Stimulated activated naive CD8-positive, alpha-beta T cell treated with anti-CD3 and anti-CD28 coated beads, Interleukin-15, Interleukin-2, amounts not matched to agents 100 ng/mL and 50 ng/mL, for 24 hours (primary cell): ENCODE data around the gene OSBP.
A peak's percentile ranks its signal among the peaks of the same experiment; 100 is the strongest.

ENCODE experiments used
- H3K27ac Mint-ChIP-seq: one replicate; pipeline ENCODE4 v1.8.0; 2021; ENCODE audit warnings: mild to moderate bottlenecking, mixed read lengths
- H3K27me3 Mint-ChIP-seq: one replicate; pipeline ENCODE4 v1.8.0; 2021; ENCODE audit warnings: mixed read lengths
- H3K36me3 Mint-ChIP-seq: one replicate; pipeline ENCODE4 v1.8.0; 2021; ENCODE audit warnings: low read depth, mixed read lengths
- H3K4me1 Mint-ChIP-seq: one replicate; pipeline ENCODE4 v1.8.0; 2021; ENCODE audit warnings: low read depth, mixed read lengths
- H3K4me3 Mint-ChIP-seq: one replicate; pipeline ENCODE4 v1.8.0; 2021; ENCODE audit warnings: mild to moderate bottlenecking, mixed read lengths
- H3K9me3 Mint-ChIP-seq: one replicate; pipeline ENCODE4 v1.8.0; 2021; ENCODE audit warnings: mixed read lengths

OSBP gene

GRCh38 chr11:59575505-59575904 is 40.1 kb downstream of the OSBP start:
- no peak overlapping the region for H3K27ac Mint-ChIP-seq
- peaks cover 63% of the 10 kb centered on the region for H3K36me3 Mint-ChIP-seq

DNA sequence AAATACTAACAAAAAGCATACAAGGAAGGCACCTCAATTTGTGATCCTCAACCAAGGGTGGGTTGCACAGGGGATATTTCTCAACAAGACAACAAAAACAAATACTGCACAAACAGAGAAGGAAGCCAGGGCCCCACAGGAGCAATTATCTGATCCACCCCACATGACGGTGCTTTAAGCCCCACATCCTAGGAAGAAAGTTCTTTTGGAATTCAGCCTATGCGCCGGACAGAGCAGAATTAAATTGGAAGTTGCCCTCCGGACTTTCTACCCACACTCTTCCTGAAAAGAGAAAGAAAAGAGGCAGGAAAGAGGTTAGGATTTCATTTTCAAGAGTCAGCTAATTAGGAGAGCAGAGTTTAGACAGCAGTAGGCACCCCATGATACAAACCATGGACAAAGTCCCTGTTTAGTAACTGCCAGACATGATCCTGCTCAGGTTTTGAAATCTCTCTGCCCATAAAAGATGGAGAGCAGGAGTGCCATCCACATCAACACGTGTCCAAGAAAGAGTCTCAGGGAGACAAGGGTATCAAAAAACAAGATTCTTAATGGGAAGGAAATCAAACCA is 40.6 kb downstream of the OSBP start:
- Mint-ChIP-seq H3K27ac (no peak overlapping the region), H3K36me3 (peaks cover 58% of the 10 kb centered on the region), H3K4me1 (no peaks in the 10 kb centered on the region), H3K9me3 (no peaks in the 10 kb centered on the region), H3K4me3 (no peak overlapping the region), H3K27me3 (no peaks in the 10 kb centered on the region)

More at GRCh38 chr11:59575505-59575904, 40.1 kb downstream of the OSBP start:
- no peak overlapping the region for H3K4me3 Mint-ChIP-seq
- H3K4me1 Mint-ChIP-seq, result no peaks in the 10 kb centered on the region
- no peaks in the 10 kb centered on the region for H3K27me3 Mint-ChIP-seq
- no peaks in the 10 kb centered on the region for H3K9me3 Mint-ChIP-seq

DNA sequence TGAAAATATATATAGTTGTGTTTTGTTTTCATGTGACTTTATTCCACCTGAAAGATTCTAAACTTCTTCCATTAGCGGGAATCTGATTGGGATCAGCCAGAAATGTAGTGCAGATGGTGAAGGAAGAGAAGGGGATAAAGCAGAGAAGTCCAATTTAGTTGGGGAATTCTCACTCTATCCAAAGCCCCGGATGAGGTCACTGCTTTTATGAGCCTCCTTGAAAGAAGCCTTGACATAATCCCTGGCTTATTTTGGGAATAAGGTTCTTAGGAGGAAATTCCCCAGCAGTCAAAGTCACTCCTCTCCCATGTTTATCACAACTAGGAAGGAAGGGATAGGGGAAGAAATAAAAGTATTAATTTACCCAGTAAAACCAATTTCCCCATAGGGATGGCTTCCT is 41.1 kb downstream of the OSBP start:
- Mint-ChIP-seq H3K36me3 (peaks cover 53% of the 10 kb centered on the region), H3K4me3 (no peak overlapping the region), H3K27me3 (no peaks in the 10 kb centered on the region), H3K9me3 (no peaks in the 10 kb centered on the region), H3K4me1 (no peaks in the 10 kb centered on the region), H3K27ac (no peak overlapping the region)

GRCh38 chr11:59573216-59573615 is 42.4 kb downstream of the OSBP start:
- no peak overlapping the region for H3K4me3 Mint-ChIP-seq

GRCh38 chr11:59572091-59572490 is 43.5 kb downstream of the OSBP start:
- Mint-ChIP-seq H3K27me3 (no peaks in the 10 kb centered on the region), H3K27ac (no peak overlapping the region), H3K4me1 (no peaks in the 10 kb centered on the region), H3K9me3 (no peaks in the 10 kb centered on the region), H3K4me3 (no peak overlapping the region), H3K36me3 (peaks cover 32% of the 10 kb centered on the region)

More at GRCh38 chr11:59573216-59573615, 42.4 kb downstream of the OSBP start:
- peaks cover 42% of the 10 kb centered on the region for H3K36me3 Mint-ChIP-seq
- H3K27ac Mint-ChIP-seq, result no peak overlapping the region
- no peaks in the 10 kb centered on the region for H3K9me3 Mint-ChIP-seq
- no peaks in the 10 kb centered on the region for H3K4me1 Mint-ChIP-seq
- H3K27me3 Mint-ChIP-seq, result no peaks in the 10 kb centered on the region

DNA sequence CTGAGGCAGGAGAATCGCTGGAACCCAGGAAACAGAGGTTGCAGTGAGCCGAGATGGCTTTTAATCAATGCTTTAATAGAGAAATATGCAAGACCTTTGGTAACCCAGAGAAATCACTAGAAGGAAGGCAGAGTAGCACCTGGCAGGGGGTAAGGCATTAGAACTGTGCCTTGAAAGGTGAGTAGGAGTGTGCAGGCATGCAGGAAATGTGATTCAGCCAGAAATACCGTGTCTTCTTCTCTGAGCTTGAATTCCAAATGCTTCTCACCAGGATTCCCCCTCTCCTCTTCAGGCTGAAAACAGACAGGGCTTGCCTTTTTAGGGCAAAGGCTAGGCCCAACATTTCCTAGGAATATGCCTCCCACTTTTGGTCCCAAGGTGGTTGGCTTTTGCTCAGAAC is 53.3 kb downstream of the OSBP start:
- no peaks in the 10 kb centered on the region for H3K9me3 Mint-ChIP-seq
- no peak overlapping the region for H3K27ac Mint-ChIP-seq
- H3K4me1 Mint-ChIP-seq, result peaks cover 34% of the 10 kb centered on the region
- H3K36me3 Mint-ChIP-seq, result peaks cover 4% of the 10 kb centered on the region
- peaks cover 3% of the 10 kb centered on the region for H3K27me3 Mint-ChIP-seq
- no peak overlapping the region for H3K4me3 Mint-ChIP-seq

DNA sequence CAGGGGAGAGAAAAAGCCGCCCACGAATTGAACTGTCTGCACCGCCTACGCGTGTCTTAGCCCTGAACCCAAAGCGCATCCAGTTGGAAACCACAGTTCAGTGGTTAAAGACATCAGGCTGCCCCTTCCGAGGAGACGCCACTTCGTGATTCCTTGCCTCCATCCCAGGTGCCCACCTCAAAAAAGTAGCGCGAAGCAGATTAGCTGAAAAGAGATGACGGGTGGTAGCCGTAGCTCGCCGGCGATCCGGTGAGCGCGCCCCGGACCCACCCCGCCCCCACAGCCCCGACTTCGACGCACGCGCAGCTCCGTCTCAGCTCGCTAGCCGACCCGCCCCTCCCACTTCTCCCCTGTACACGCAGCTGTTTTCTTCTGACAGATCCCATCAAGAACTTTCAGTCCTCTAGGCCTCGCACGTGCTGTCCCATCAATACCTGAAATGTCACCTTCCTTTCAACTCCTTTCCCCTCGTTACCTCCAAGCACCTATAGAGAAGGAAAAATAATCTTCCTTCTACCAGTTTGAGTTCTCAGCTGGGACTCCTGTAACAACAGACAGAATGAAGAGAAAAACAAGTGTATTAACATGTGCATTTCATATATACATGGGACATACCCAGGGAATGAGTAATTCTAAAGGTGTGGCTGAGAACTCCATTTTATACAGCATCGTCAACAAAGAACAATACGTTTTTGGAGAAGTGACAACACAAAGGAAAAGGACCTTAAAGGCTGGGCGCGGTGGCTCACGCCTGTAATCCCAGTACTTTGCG is 54.7 kb downstream of the OSBP start:
- peaks cover 4% of the 10 kb centered on the region for H3K36me3 Mint-ChIP-seq
- peak overlapping the region; percentile 99 for H3K27ac Mint-ChIP-seq
- H3K9me3 Mint-ChIP-seq, result no peaks in the 10 kb centered on the region
- peak overlapping the region; percentile 95 for H3K4me3 Mint-ChIP-seq
- peaks cover 48% of the 10 kb centered on the region for H3K4me1 Mint-ChIP-seq
- peaks cover 3% of the 10 kb centered on the region for H3K27me3 Mint-ChIP-seq

DNA sequence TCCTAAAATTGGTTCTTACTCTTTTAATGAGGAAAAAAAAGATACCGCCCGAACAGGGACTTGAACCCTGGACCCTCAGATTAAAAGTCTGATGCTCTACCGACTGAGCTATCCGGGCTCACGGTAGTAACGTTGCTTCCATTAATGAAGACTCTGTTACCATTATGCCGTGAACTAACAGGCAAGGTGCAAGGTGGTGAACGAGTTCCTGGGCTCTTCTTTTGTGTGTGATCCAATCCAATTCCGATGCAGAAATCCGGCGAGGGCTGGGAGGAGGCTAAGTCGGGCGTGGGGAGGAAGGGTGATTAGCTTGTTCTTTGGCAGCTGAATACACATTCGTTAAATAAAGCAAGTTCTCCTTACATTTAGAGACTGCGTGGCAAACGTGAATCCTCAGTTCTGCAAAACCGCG is 55.3 kb downstream of the OSBP start:
- H3K9me3 Mint-ChIP-seq, result no peaks in the 10 kb centered on the region
- peaks cover 4% of the 10 kb centered on the region for H3K36me3 Mint-ChIP-seq
- peaks cover 3% of the 10 kb centered on the region for H3K27me3 Mint-ChIP-seq
- peak overlapping the region; percentile 95 for H3K4me3 Mint-ChIP-seq
- peak overlapping the region; percentile 99 for H3K27ac Mint-ChIP-seq
- peaks cover 50% of the 10 kb centered on the region for H3K4me1 Mint-ChIP-seq

DNA sequence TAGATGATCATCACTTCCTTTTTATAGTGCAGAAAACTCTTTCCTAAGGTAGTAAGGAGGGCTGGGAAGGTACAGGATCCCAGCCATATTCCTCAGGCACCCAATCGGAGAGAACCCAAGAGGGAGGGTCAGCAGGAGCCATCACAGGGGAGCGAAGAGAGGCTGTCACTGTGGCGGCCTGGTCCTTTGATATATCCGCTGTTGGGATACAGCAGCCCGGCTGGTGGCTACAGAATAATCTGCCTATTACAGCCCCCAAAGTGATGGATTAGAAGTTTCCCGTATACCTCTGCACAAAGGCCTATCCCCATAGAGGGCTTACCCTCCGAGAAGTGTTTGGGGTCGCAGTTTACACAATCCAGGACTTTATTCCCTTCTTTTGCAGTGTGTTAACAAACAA is 55.7 kb downstream of the OSBP start:
- H3K27me3 Mint-ChIP-seq, result peaks cover 3% of the 10 kb centered on the region
- peaks cover 51% of the 10 kb centered on the region for H3K4me1 Mint-ChIP-seq
- peak overlapping the region; percentile 95 for H3K4me3 Mint-ChIP-seq
- H3K27ac Mint-ChIP-seq, result peak overlapping the region; percentile 99
- H3K36me3 Mint-ChIP-seq, result peaks cover 4% of the 10 kb centered on the region
- no peaks in the 10 kb centered on the region for H3K9me3 Mint-ChIP-seq

DNA sequence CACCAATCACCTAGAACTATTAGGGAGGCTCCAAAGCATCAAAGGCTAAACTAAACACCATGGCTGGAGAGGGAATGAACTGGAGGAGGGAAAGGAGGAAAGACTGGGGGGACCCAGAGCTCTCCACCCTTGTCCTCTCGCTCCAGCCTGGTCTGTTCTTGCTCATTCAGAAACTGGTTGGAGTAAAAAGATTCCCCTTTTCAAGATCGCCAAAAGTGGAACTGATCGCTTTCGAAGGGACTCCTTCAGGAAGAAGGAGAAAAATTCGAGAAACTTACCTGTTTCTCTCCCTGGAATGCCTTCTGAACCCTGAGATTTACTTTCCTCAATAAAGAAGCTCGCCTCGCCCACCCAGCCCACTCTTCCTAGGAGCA is 57.3 kb downstream of the OSBP start:
- peaks cover 51% of the 10 kb centered on the region for H3K4me1 Mint-ChIP-seq
- H3K27me3 Mint-ChIP-seq, result peaks cover 3% of the 10 kb centered on the region
- H3K27ac Mint-ChIP-seq, result peak overlapping the region; percentile 65
- no peaks in the 10 kb centered on the region for H3K9me3 Mint-ChIP-seq
- peaks cover 4% of the 10 kb centered on the region for H3K36me3 Mint-ChIP-seq
- peak overlapping the region; percentile 84 for H3K4me3 Mint-ChIP-seq

- peaks cover 3% of the 10 kb centered on the region for H3K27me3 Mint-ChIP-seq
- peaks cover 4% of the 10 kb centered on the region for H3K36me3 Mint-ChIP-seq
- no peaks in the 10 kb centered on the region for H3K9me3 Mint-ChIP-seq
- peaks cover 50% of the 10 kb centered on the region for H3K4me1 Mint-ChIP-seq
- H3K4me3 Mint-ChIP-seq, result peak overlapping the region; percentile 84
- peak overlapping the region; percentile 88 for H3K27ac Mint-ChIP-seq
Observed at GRCh38 chr11:59556917-59557348, 58.6 kb downstream of the OSBP start.

DNA sequence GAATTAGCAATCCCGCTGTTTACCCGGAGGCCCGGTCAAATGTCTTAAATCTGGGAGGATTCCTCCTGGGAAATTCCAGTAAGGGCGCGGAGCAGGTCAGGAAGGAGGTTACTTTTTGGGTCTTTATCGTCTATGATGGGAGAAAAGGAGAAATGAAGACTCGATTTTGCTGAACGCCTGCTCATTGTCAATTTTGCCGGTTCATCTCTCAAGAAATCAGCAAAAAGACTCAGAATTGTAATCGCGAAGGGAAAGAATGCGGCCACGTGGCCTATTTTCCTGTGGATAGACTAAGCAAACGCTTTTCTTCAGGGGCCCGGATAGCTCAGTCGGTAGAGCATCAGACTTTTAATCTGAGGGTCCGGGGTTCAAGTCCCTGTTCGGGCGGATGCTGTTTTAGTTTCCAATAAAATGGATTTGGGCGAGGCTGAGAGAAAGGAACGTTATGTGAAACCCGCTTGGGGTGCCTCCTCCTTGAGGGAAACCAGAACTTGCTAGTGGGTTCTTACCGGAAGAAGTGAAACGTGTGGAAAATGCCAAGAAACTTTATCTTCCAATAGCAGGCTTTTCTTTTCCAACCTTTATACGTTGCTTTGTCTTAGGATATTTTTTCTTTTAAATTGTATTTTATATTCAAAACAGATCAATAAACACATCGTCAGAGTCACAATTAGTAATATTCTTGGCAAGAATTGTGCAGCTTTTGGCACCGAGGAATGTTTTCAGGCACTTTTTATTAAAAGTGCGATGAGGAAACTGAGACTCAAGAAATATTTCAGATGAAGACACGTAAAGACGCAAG is 59.3 kb downstream of the OSBP start:
- H3K36me3 Mint-ChIP-seq, result peaks cover 6% of the 10 kb centered on the region
- peaks cover 56% of the 10 kb centered on the region for H3K4me1 Mint-ChIP-seq
- H3K27me3 Mint-ChIP-seq, result peaks cover 7% of the 10 kb centered on the region
- no peaks in the 10 kb centered on the region for H3K9me3 Mint-ChIP-seq
- H3K27ac Mint-ChIP-seq, result peak overlapping the region; percentile 88
- peak overlapping the region; percentile 84 for H3K4me3 Mint-ChIP-seq

DNA sequence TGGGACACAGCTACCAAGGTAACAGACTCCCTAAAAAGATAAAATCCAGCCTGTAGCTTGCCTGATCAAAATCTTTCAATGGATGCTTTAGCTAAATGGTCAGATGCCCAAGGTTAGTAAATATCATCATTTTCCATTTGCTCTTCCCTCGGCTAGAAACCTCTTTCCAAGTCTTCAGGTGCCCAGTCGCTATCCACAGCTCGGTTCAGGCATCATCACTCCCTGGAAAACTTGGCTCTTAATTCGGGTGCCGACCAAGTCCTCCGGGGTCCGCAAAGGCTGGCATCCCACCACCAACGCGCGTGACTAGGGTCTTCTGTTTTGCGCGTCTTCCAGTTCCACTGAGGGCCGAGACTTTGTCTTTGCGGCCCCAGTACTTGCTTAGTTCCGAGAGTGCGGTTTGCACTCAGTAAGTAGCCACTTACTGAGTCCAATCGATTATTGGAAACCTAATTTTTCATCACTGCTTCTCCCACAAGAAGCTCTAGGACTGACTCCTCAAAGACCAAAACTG is 59.9 kb downstream of the OSBP start:
- Mint-ChIP-seq H3K36me3 (peaks cover 12% of the 10 kb centered on the region), H3K27ac (peak overlapping the region; percentile 88), H3K4me3 (peak overlapping the region; percentile 84), H3K9me3 (no peaks in the 10 kb centered on the region), H3K4me1 (peaks cover 57% of the 10 kb centered on the region), H3K27me3 (peaks cover 13% of the 10 kb centered on the region)

GRCh38 chr11:59553323-59553722 is 62.3 kb downstream of the OSBP start:
- Mint-ChIP-seq H3K36me3 (peaks cover 12% of the 10 kb centered on the region), H3K27ac (no peak overlapping the region), H3K27me3 (peaks cover 13% of the 10 kb centered on the region), H3K4me3 (no peak overlapping the region), H3K9me3 (no peaks in the 10 kb centered on the region), H3K4me1 (peaks cover 58% of the 10 kb centered on the region)

- peaks cover 56% of the 10 kb centered on the region for H3K4me1 Mint-ChIP-seq
- H3K4me3 Mint-ChIP-seq, result peak overlapping the region; percentile 28
- peaks cover 12% of the 10 kb centered on the region for H3K36me3 Mint-ChIP-seq
- peaks cover 13% of the 10 kb centered on the region for H3K27me3 Mint-ChIP-seq
- H3K9me3 Mint-ChIP-seq, result no peaks in the 10 kb centered on the region
- H3K27ac Mint-ChIP-seq, result no peak overlapping the region
Observed at GRCh38 chr11:59552844-59553243, 62.7 kb downstream of the OSBP start.
